Esophagus muscularis mucosa (tissue), 4 donors: ENCODE measurements around the gene XYLB. TPM values are rescaled to one million over a fixed set of nuclear protein-coding genes. Genes with fewer than 3 reads are reported as not detected.

Source experiments
- DNase-seq: peaks from one replicate; pipeline ENCODE4 v3.0.0-alpha.2; 2017; ENCODE audit errors: extremely low spot score
- H3K27ac ChIP-seq, 4 donors: fragments of 200-600 bp; sonication (generic); replicated peaks in 1 of 4; 1 replicate in 3 of 4; 2 replicates in 1 of 4; pipeline ENCODE4 v1.5.1; 2016 to 2019; ENCODE audit warnings: mild to moderate bottlenecking in 1 of 4
- H3K27me3 ChIP-seq, 4 donors: fragments of 200-600 bp; sonication (generic); one replicate each; pipeline versions ENCODE4 v1.5.1 to v1.6.0; 2016 to 2019
- H3K36me3 ChIP-seq, 4 donors: fragments of 200-600 bp; sonication (generic); one replicate each; pipeline ENCODE4 v1.5.1; 2016 to 2019
- H3K4me1 ChIP-seq, 4 donors: fragments of 200-600 bp; sonication (generic); one replicate each; pipeline ENCODE4 v1.5.1; 2016 to 2019
- H3K4me3 ChIP-seq, 4 donors: fragments of 200-600 bp; sonication (generic); 1 replicate in 2 of 4; 2 replicates in 2 of 4; pipeline ENCODE4 v1.5.1; 2016 to 2019; ENCODE audit warnings: mild to moderate bottlenecking in 4 of 4, moderate library complexity in 1 of 4
- H3K9me3 ChIP-seq, 4 donors: fragments of 200-600 bp; sonication (generic); 1 replicate in 3 of 4; 2 replicates in 1 of 4; pipeline ENCODE4 v1.5.1; 2016 to 2019
- EP300 ChIP-seq: sonication (generic); formaldehyde crosslinking; IDR thresholded peaks from one replicate; pipeline ENCODE4 v1.6.1; 2017; ENCODE audit warnings: antibody characterized with exemption
- POLR2A ChIP-seq: fragments of 450-650 bp; IDR thresholded peaks from one replicate; pipeline ENCODE4 v1.6.1; 2017; ENCODE audit warnings: antibody characterized with exemption, moderate library complexity, mild to moderate bottlenecking, low read depth
- POLR2AphosphoS5 ChIP-seq, 2 donors: sonication (generic); formaldehyde crosslinking; IDR thresholded peaks; one replicate each; pipeline ENCODE4 v1.6.1; 2017; ENCODE audit warnings: antibody characterized with exemption in 2 of 2
- WGBS: methylation state at CpG from one replicate; pipeline ENCODE4 v1.1.5; 2018; 5-methylcytosine and 5-hydroxymethylcytosine counted together
- intact Hi-C: fragments of 100-400 bp; cut with DNase I; formaldehyde crosslinking; loops from one replicate; pipeline ENCODE4 v1.15.1; 2023
- total RNA-seq, 4 donors: library from RNA; depleted of rRNA; stranded (reverse); fragments of >200 nt; gene quantifications; one replicate each; pipeline versions ENCODE4 v1.1.0 to v1.2.1, GENCODE V29; 2016
- TF ChIP-seq, protein P1 (sequence below), 3 experiments: fragments of 200-600 bp in 2 of 3; fragments of 450-650 bp in 1 of 3; sonication (generic) in 2 of 3; IDR thresholded peaks; one replicate each; pipeline ENCODE4 v1.5.1; 2017 to 2019; ENCODE audit warnings: antibody characterized with exemption in 3 of 3, mild to moderate bottlenecking in 2 of 3, moderate library complexity in 1 of 3

Gene XYLB
- total RNA-seq, 4 donors from 2014 or later: 0.65 to 2.5 (median 1.2) TPM

DNA sequence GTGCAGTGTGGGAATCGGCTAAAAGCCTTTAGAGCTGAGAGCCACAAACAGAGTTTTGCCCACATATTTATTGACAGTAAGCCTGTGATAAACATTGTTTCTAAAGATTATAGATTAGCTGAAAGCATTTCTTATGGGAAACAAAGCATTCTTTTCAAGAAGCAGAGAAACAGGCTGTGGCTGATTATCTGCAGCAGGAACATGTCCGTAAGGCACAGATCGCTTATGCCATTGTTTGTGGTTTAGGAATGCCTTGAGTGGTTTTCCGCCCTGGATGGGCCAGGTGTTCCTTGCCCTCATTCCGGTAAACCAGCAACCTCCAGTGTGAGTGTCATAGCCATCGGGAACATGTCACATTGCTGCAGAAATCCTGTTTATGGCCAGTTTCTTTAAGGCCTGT is 12.5 kb downstream of the XYLB start:
- intact Hi-C loops: no loop called here
- Histone ChIP-seq H3K27me3 (no peaks in the 10 kb centered on the region), H3K9me3 (no peaks in the 10 kb centered on the region), H3K36me3 (peaks cover 0 to 27% (median 7%) of the 10 kb centered on the region in 4 donors), H3K4me3 (no peak overlapping the region), H3K4me1 (no peaks in the 10 kb centered on the region), H3K27ac (no peak overlapping the region)
- TF ChIP-seq EP300: no peak
- no peak for TF ChIP-seq POLR2A
- TF ChIP-seq, protein P1, sequence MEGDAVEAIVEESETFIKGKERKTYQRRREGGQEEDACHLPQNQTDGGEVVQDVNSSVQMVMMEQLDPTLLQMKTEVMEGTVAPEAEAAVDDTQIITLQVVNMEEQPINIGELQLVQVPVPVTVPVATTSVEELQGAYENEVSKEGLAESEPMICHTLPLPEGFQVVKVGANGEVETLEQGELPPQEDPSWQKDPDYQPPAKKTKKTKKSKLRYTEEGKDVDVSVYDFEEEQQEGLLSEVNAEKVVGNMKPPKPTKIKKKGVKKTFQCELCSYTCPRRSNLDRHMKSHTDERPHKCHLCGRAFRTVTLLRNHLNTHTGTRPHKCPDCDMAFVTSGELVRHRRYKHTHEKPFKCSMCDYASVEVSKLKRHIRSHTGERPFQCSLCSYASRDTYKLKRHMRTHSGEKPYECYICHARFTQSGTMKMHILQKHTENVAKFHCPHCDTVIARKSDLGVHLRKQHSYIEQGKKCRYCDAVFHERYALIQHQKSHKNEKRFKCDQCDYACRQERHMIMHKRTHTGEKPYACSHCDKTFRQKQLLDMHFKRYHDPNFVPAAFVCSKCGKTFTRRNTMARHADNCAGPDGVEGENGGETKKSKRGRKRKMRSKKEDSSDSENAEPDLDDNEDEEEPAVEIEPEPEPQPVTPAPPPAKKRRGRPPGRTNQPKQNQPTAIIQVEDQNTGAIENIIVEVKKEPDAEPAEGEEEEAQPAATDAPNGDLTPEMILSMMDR (IDR thresholded peaks at IDR 0.05): no peak
- TF ChIP-seq POLR2AphosphoS5 (IDR thresholded peaks at IDR 0.05): no peak
- no peak for DNase-seq
- WGBS: 94% methylated on average over 6 of the region's 6 CpGs

DNA sequence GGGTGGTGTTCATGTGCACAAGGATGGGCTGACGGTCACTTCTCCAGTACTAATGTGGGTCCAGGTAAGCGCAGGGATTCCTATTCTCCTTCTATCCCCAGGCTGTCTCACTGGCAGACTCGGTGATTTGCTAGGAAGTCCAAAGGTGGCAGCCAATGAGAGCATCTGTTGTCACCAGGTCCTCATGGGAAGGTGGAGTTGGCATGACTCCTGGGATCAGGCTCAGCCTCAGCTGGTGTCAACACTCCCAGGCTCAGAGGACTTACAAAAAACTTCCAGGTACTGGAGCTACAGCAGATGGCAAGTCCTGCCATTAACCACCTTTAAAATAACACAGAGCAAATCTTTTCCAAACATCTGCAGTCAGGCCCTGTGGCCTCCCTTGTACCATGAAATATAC is 13.8 kb downstream of the XYLB start:
- TF ChIP-seq, protein P1 (IDR thresholded peaks at IDR 0.05): no peak
- TF ChIP-seq EP300 (no peak), POLR2AphosphoS5 (IDR thresholded peaks at IDR 0.05) (no peak), POLR2A (no peak)
- 100% methylated on average over 3 of the region's 3 CpGs for WGBS
- Histone ChIP-seq H3K27me3 (no peaks in the 10 kb centered on the region), H3K27ac (no peak overlapping the region), H3K4me3 (no peak overlapping the region), H3K9me3 (no peaks in the 10 kb centered on the region), H3K36me3 (peaks cover 0 to 40% (median 13%) of the 10 kb centered on the region in 4 donors), H3K4me1 (no peaks in the 10 kb centered on the region)
- intact Hi-C loops: no loop called here
- DNase-seq: no peak

DNA sequence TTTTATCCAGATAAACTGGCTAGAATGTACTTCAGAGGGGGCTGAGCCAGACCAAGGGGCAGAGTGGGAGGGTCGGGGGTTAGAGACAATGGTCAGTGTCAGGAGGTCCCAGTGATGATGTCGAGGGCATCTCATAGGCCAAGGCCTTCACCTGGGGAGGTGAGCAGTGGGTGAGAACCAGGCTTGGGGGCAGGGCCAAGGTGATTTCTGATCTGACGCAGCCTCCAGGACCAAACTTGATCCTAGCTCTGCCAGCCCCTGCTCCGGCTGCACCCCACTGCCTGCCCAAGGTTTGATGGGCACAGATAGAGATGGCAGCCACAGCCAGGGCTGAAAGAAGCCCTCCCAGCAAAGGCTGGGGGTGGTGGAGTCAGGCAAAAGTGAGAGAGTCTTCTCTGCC is 14.9 kb downstream of the XYLB start:
- no peaks in the 10 kb centered on the region for H3K4me1 ChIP-seq
- 71% methylated on average over 4 of the region's 4 CpGs for WGBS
- H3K4me3 ChIP-seq: no peak overlapping the region
- DNase-seq: no peak
- peaks cover 0 to 51% (median 19%) of the 10 kb centered on the region in 4 donors for H3K36me3 ChIP-seq
- H3K27ac ChIP-seq: no peak overlapping the region
- no peaks in the 10 kb centered on the region for H3K9me3 ChIP-seq
- H3K27me3 ChIP-seq: no peaks in the 10 kb centered on the region
- intact Hi-C loops: no loop called here
- no peak for TF ChIP-seq EP300
- TF ChIP-seq POLR2AphosphoS5 (IDR thresholded peaks at IDR 0.05): no peak
- no peak for TF ChIP-seq POLR2A
- TF ChIP-seq, protein P1 (IDR thresholded peaks at IDR 0.05): no peak

DNA sequence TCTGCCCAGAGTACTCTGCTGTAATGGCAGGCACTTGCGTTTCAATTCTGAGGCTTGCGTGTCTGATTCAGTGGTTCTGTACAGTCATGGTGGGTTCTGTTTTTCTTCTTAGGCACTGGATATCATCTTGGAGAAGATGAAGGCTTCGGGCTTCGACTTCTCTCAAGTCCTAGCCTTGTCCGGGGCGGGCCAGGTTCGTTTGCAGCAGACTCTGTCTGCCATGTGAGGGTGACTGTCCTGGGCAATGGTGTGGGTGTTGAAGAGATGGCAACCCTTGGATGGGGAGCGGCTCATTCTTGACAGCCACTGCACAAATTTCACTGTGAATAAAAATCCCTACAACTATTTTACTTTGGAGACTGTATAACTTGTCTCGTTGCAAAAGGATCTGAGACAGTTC is 16.2 kb downstream of the XYLB start:
- Histone ChIP-seq H3K27ac (no peak overlapping the region), H3K27me3 (no peaks in the 10 kb centered on the region), H3K36me3 (peaks cover 0 to 63% (median 20%) of the 10 kb centered on the region in 4 donors), H3K4me1 (no peaks in the 10 kb centered on the region), H3K4me3 (no peak overlapping the region), H3K9me3 (no peaks in the 10 kb centered on the region)
- intact Hi-C loops: no loop called here
- no peak for TF ChIP-seq POLR2A
- no peak for TF ChIP-seq EP300
- TF ChIP-seq, protein P1 (IDR thresholded peaks at IDR 0.05): no peak
- no peak for TF ChIP-seq POLR2AphosphoS5 (IDR thresholded peaks at IDR 0.05)
- DNase-seq: no peak
- 94% methylated on average over 9 of the region's 9 CpGs for WGBS

DNA sequence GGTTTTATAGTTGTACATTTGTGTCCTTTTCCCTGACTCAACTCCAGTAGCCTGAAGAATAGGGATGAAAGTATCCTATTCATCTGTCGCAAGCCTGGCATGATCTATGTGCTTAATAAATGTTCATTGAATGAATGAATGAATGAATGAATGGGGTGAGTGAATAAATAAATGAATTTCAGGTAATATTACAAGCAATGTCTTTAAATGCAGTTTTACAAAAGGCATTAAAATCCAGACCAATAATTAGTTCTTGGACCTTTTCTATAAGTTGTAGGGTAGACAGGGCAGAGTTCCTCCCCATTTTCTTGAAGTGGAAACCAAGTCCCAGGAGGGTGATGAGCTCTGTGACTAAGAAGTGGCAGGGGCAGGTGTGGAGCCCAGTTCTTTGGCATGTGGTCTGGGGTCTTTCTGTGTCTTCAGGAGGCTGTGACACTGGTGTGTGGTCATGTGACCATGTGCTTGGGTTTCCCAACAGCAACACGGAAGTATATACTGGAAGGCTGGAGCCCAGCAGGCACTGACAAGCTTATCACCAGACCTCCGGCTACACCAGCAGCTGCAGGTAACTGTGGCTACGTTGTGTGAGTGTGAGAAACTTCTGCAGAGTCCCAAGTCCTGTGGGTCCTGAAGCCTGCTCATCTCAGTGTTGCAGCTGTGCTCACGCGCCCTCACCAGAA is 18.3 kb downstream of the XYLB start:
- 100% methylated on average over 1 of the region's 6 CpGs for WGBS
- no peak overlapping the region for H3K27ac ChIP-seq
- no peaks in the 10 kb centered on the region for H3K27me3 ChIP-seq
- no peak for DNase-seq
- H3K9me3 ChIP-seq: no peaks in the 10 kb centered on the region
- H3K4me3 ChIP-seq: no peak overlapping the region
- intact Hi-C loops: no loop called here
- TF ChIP-seq, protein P1 (IDR thresholded peaks at IDR 0.05): no peak
- TF ChIP-seq POLR2AphosphoS5 (IDR thresholded peaks at IDR 0.05): no peak
- no peak for TF ChIP-seq POLR2A
- TF ChIP-seq EP300: no peak
- H3K4me1 ChIP-seq: no peaks in the 10 kb centered on the region
- peaks cover 0 to 81% (median 22%) of the 10 kb centered on the region in 4 donors for H3K36me3 ChIP-seq
